Measurements from ENCODE around the gene AGPAT2. TPM values are rescaled to one million over a fixed set of nuclear protein-coding genes. Genes with fewer than 3 reads are reported as not detected.

The AGPAT2 gene
- total RNA-seq, 2 experiments from 2014 or later = 17.2 to 18.8 TPM

DNA sequence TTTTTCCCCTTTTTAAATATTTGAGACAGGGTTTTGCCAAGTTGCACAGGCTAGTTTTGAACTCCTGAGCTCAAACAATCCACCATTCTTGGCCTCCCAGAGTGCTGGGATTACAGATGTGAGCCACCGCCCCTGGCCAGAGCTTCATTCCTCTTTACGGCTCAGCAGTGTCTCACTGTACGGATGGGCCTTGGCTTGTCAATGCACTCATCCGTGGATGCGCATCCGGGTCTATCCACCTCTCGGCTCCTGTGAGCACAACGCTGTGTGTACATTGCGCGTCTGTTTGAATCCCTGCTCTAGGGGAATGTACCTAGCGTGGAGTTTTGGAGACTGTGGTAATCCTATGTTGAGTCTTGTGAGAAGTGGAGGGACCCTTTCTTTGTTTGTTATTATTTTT lies 35.4 kb downstream of the AGPAT2 start:
- peaks cover under 1% of the 10 kb centered on the region for H3K4me1 Mint-ChIP-seq
- H3K36me3 Mint-ChIP-seq (ENCODE audit: low read depth) = no peaks in the 10 kb centered on the region
- ChIA-PET CTCF (no interaction called here), POLR2A (no interaction called here)
- H3K27me3 Mint-ChIP-seq = peaks cover 26% of the 10 kb centered on the region
- no peaks in the 10 kb centered on the region for H3K9me3 Mint-ChIP-seq
- H3K4me3 Mint-ChIP-seq = no peak overlapping the region
- no peak overlapping the region for H3K27ac Mint-ChIP-seq
- DNase-seq = no peak

DNA sequence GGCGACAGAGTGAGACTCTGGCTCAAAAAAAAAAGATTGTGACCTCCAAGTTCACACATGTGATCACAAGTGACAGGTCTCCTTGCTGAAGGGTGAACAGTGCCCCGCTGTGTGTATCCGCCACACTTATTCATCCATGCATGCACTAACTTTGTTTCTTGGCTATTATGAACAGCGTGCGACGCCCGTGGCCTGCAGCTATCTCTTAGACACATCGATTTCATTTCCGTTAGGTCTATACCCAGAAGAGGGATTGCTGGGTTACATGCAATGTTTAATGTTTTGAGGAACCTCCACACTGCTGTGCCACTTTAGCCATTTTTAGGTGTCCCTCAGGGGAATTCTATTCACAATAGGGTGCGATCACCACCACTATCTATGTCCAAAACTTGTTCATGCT lies 36.6 kb downstream of the AGPAT2 start:
- no peak overlapping the region for H3K4me3 Mint-ChIP-seq
- no peaks in the 10 kb centered on the region for H3K9me3 Mint-ChIP-seq
- ChIA-PET CTCF (no interaction called here), POLR2A (no interaction called here)
- H3K27me3 Mint-ChIP-seq = peaks cover 18% of the 10 kb centered on the region
- DNase-seq = no peak
- no peaks in the 10 kb centered on the region for H3K36me3 Mint-ChIP-seq (ENCODE audit: low read depth)
- H3K27ac Mint-ChIP-seq = no peak overlapping the region
- H3K4me1 Mint-ChIP-seq = no peaks in the 10 kb centered on the region

DNA sequence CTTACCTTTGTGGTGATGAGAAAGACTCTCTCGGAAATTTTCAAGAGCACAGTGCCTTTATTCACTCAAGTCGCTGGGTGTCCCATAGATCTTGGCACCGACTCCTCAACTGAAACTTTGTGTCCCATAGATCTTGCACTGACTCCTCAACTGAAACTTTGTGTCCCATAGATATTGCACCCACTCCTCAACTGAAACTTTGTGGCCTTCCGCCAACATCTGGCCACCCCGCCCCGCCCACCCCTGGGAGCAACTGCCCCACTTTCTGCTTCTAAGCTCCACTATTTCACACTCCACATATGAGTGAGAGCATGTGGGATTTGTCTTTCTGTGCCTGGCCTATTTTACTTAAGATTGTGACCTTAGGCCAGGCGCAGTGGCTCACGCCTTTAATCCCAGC lies 37.2 kb downstream of the AGPAT2 start:
- H3K4me3 Mint-ChIP-seq = no peak overlapping the region
- no peaks in the 10 kb centered on the region for H3K4me1 Mint-ChIP-seq
- DNase-seq = no peak
- no peaks in the 10 kb centered on the region for H3K9me3 Mint-ChIP-seq
- peaks cover 19% of the 10 kb centered on the region for H3K27me3 Mint-ChIP-seq
- H3K27ac Mint-ChIP-seq = no peak overlapping the region
- ChIA-PET CTCF (no interaction called here), POLR2A (no interaction called here)
- no peaks in the 10 kb centered on the region for H3K36me3 Mint-ChIP-seq (ENCODE audit: low read depth)

DNA sequence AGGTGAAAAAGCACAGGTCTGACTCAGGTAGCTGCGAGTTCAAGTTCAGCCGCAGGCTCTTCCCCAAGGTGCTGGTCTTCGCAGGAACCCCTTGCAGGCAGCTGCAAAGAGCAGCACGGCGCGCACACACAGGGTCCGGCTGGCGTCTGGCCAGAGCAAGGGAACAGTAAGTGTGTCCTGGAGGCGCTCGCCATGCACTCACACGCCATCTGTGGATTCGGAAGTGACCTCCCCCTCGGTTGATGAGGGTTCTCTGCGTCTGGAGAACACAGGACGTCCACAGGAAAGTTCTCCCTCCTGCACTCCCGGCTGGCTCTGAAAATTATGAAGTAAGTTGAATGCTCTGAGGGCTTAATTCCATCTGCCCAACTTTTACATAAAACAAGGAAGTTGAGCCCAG lies 38.5 kb downstream of the AGPAT2 start:
- H3K27ac Mint-ChIP-seq = no peak overlapping the region
- DNase-seq = no peak
- H3K4me1 Mint-ChIP-seq = no peaks in the 10 kb centered on the region
- no peaks in the 10 kb centered on the region for H3K9me3 Mint-ChIP-seq
- H3K36me3 Mint-ChIP-seq (ENCODE audit: low read depth) = no peaks in the 10 kb centered on the region
- CTCF ChIA-PET = no interaction called here
- no peak overlapping the region for H3K4me3 Mint-ChIP-seq
- peaks cover 22% of the 10 kb centered on the region for H3K27me3 Mint-ChIP-seq
- POLR2A ChIA-PET = interaction anchor here (0.6 kb wide), 1 partner anchor 159 kb away, joined by 3 read pairs; no protein-coding TSS in a partner anchor

DNA sequence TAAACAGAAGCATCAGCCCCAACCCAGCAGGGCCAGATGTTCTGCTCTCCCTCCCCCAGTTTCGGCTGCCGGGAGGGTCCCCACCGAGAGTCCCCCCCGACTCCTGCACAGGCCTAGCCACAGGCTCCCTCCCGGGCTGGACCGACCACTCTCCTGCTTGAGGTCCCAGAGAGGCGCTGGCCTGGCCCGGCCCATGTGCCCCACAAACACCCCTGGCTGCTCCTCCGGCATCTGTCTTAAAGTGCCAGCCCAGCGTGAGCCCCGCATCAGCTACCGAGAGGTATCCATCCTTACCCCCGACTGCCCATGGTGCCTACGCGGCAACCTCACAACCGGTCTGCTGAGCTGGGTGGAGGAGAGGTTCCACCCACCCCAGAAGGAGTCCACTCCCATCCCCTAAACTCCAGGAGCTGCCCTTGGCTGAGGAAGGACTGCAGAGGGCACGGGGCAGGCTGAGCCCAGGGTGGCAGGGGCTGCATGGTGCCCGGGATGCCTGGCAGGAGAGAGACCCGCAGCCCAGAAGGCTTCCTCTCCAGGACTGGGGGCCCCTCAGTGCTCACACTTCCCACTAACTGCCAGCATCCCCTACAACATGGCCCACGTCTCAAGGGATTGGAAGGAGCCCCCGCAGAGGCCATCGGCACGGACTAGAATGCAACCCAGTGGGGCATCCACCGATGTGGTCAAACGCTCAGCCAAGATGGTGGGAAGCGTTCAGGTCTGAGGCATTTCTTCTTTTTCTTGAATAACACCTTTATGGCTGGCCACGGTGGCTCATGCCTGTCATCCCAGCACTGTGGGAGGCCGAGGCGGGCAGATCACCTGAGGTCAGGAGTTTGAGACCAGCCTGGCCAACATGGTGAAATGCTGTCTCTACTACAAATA lies 40.2 kb downstream of the AGPAT2 start:
- POLR2A ChIA-PET = no interaction called here

DNA sequence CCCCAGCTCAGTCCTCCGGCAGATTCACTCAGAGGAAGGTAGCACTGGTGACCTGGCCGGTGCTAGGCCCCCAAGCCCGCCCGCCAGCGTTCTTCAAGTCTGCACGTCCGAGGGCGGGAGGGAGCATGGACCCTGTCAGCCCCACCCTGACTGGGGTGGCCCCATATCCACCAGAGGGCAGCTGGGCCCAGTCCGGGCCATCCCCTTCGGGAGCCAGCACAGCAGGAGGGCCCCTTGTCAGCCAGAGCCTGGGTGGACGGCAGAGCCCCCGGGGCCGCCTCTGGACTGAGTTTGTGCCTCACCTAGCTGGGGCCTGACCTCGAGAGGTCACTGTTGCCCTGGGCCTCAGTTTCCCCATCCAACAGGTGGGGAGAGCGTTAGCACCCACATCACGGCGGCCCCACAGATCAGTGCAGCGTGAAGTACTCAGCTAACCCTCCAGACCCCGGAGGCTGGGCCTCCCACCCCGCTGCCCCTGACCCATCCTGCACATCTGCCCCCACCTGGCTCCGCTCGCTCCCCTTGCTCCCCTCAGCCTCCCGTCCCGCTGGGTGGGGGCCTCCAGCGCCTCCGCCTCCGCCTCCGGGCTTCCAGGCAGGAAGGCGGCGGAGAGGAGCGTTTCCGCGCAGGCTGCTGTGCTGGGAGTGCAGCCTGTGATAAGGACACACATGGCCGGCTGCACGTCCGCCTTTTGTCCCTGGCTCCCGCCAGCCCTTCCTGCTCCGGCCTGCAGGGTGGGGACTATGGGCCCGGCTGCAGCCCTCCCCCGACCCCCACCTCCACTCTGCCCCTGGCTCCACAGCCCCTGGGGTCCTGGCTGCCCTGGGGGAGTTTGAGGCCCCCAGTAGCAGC lies 41.1 kb downstream of the AGPAT2 start:
- no peak overlapping the region for H3K27ac Mint-ChIP-seq
- ChIA-PET CTCF (interaction anchor here (2.2 kb wide), 1 partner anchor 162 kb away, joined by 9 read pairs; no protein-coding TSS in a partner anchor), POLR2A (no interaction called here)
- peaks cover 2% of the 10 kb centered on the region for H3K4me1 Mint-ChIP-seq
- no peaks in the 10 kb centered on the region for H3K9me3 Mint-ChIP-seq
- H3K4me3 Mint-ChIP-seq = no peak overlapping the region
- no peak for DNase-seq
- H3K27me3 Mint-ChIP-seq = peaks cover 35% of the 10 kb centered on the region
- no peaks in the 10 kb centered on the region for H3K36me3 Mint-ChIP-seq (ENCODE audit: low read depth)

More for the DNA sequence above, 40.2 kb downstream of the AGPAT2 start:
- Mint-ChIP-seq H3K27me3 (peaks cover 35% of the 10 kb centered on the region), H3K4me1 (peaks cover 2% of the 10 kb centered on the region), H3K9me3 (no peaks in the 10 kb centered on the region), H3K27ac (no peak overlapping the region), H3K4me3 (no peak overlapping the region), H3K36me3 (ENCODE audit: low read depth) (no peaks in the 10 kb centered on the region)
- CTCF ChIA-PET = interaction anchor here (2.2 kb wide), 1 partner anchor 163 kb away, joined by 9 read pairs; no protein-coding TSS in a partner anchor
- DNase-seq = no peak

DNA sequence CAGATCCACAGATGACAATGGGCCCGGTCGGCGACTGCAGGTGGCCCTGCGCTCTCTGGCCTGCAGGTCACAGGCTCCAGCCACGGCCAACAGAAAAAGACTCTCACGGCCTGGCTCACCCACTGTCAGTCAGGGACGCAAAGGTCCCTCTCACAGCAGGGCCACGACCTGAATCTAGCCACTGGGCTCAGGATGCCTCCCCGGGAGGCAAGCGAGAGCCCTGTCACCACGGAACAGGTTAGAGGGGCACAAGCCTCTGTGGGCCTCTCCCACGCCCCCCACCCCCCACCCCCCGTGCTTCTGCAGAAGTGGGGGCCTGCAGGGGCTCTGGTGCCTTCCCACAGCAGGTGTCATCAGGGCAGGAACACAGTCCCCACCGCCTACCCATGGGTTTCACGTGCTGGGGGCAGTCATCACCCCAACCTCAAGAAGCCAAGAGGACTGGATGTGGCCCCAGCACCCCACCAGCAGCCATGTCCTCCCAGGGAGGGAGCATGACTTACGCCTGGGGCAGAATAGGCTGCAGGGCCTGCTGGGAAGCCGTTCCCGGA lies 41.8 kb downstream of the AGPAT2 start:
- ChIA-PET CTCF (interaction anchor here (1.7 kb wide), 1 partner anchor 282 kb away, joined by 4 read pairs; the partner anchor contains the start of gene DNLZ), POLR2A (no interaction called here)
- no peaks in the 10 kb centered on the region for H3K9me3 Mint-ChIP-seq
- no peaks in the 10 kb centered on the region for H3K36me3 Mint-ChIP-seq (ENCODE audit: low read depth)
- peaks cover 33% of the 10 kb centered on the region for H3K27me3 Mint-ChIP-seq
- no peak for DNase-seq
- no peak overlapping the region for H3K4me3 Mint-ChIP-seq
- peaks cover 2% of the 10 kb centered on the region for H3K4me1 Mint-ChIP-seq
- H3K27ac Mint-ChIP-seq = no peak overlapping the region

DNA sequence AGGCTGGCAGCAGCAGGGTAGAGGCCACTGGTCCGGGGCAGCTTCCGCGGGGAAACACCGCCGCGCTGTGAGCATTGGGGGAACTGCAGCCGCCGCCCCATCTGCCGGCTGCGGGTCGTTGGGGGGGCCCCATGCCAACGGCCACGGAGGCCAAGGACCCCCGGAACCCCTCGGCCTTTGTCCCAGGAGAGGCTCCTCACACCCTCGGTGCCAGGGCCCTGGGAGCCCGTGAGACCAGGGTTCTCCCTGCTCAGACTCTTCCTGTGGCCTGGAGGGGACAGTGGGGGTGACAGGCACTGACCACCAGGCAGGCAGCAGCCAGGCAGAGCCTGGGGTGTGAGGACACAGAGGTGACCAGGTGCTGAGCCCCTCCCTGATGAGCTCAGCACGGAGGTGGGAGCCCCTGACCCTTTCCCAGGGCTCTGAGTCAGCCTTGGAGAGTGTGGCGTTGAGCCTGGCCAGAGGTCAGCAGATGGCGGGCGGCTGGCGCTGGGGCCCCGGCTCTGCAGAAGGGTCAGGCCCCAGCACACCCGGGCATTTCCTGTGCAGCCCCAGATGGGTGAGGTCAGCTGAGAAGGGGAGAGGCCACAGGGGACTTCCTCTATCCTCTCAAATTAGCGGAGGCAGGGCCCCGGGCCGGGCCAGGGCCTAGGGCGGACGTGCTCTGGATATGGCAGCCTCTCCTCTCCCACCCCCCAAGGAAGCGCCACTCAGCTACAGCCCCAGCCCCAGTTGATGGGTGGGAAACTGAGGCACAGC lies 42.5 kb downstream of the AGPAT2 start:
- no peaks in the 10 kb centered on the region for H3K9me3 Mint-ChIP-seq
- ChIA-PET POLR2A (interaction anchor here (1.5 kb wide), 1 partner anchor 161 kb away, joined by 3 read pairs; no protein-coding TSS in a partner anchor), CTCF (interaction anchor here (1.5 to 1.7 kb wide), 2 partner anchors 18 to 282 kb away, joined by 4 read pairs; partner anchors contain the start of gene DNLZ)
- DNase-seq = peak; percentile 79
- H3K36me3 Mint-ChIP-seq (ENCODE audit: low read depth) = no peaks in the 10 kb centered on the region
- no peak overlapping the region for H3K4me3 Mint-ChIP-seq
- H3K4me1 Mint-ChIP-seq = peaks cover 2% of the 10 kb centered on the region
- H3K27me3 Mint-ChIP-seq = peaks cover 31% of the 10 kb centered on the region
- H3K27ac Mint-ChIP-seq = no peak overlapping the region

DNA sequence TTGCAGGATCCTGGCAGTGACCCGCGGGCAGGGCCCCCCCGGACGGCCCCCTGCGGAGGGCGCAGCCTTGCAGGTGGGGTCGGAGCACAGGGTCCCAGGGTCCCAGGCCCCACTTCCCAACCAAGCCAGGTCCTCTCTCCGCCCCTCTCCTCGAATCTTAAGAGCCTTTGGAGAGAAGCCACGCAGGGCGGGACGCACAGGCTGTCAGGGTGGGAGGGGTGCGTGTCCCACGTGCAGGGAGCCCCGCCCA lies 43.0 kb downstream of the AGPAT2 start:
- H3K4me1 Mint-ChIP-seq = peaks cover 2% of the 10 kb centered on the region
- no peak overlapping the region for H3K4me3 Mint-ChIP-seq
- no peaks in the 10 kb centered on the region for H3K9me3 Mint-ChIP-seq
- peaks cover 30% of the 10 kb centered on the region for H3K27me3 Mint-ChIP-seq
- no peak for DNase-seq
- ChIA-PET POLR2A (interaction anchor here (1.5 kb wide), 1 partner anchor 160 kb away, joined by 3 read pairs; no protein-coding TSS in a partner anchor), CTCF (interaction anchor here (1.5 to 1.7 kb wide), 2 partner anchors 18 to 281 kb away, joined by 4 read pairs; partner anchors contain the start of gene DNLZ)
- H3K36me3 Mint-ChIP-seq (ENCODE audit: low read depth) = no peaks in the 10 kb centered on the region
- no peak overlapping the region for H3K27ac Mint-ChIP-seq

DNA sequence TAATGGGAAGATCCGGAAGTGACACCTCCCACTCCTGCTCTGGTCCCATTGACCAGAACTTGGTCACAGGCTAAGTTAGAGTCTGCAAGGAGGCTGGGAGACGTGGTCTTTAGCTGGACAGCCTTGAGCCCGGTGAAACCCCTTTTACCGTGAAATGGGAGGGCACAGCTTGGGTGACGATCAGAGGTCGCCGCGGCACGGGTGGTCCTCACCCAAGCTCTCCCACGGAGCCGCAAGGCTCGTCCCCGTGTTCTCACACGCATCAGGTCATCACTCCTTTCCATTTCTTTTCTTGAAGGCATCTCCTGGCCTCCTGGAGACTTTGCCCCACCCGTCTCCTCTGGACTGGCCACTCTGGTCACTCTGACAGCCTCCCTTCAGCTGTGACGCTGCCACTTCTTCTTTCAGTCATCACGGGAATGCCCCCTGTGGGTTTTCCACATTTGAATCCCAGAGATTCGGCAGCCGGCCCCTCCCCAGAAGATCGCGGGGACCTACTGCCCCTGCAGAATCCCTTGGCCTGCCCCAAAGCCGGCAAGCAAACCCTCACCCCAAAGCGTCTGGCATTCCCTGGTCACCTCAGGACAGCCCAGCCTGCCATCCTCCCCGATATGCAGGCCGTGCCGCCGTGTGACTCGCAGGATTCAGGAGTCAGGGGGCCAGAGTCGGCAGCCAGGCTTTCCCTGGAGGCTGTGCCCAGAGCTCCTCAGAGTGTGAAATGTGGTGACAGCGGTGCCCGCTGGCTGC lies 43.5 kb downstream of the AGPAT2 start:
- DNase-seq = no peak
- Mint-ChIP-seq H3K36me3 (ENCODE audit: low read depth) (no peaks in the 10 kb centered on the region), H3K27me3 (peaks cover 26% of the 10 kb centered on the region), H3K4me1 (peaks cover 2% of the 10 kb centered on the region), H3K27ac (no peak overlapping the region), H3K9me3 (no peaks in the 10 kb centered on the region), H3K4me3 (no peak overlapping the region)
- POLR2A ChIA-PET = interaction anchor here (1.5 kb wide), 1 partner anchor 160 kb away, joined by 3 read pairs; no protein-coding TSS in a partner anchor
- CTCF ChIA-PET = interaction anchor here (1.1 to 1.7 kb wide), 3 partner anchors 17 to 281 kb away, joined by 4 read pairs; partner anchors contain the start of gene DNLZ

DNA sequence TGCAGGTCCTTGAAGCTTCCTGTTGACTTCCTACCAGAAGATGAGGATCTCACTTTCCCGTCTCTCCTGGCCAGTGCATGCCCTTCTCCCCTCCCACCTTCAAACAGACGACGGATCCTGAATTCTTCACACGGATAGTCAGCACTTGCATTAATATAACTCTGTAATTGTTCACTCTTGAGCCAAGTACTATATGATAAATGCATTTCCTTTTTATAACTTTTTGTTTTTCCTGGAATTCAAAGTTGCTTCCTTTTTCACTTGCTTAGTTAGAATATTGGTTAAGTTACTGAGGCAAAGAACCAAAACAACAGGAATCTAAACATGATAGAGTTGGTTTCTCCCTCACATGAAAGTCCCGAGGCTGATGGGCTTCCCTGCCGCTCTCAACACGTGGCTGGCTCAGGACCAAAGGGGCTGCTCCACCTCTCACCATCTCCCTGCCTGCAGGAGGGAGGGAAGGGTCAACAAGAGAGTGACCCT lies 44.8 kb downstream of the AGPAT2 start:
- no peak overlapping the region for H3K27ac Mint-ChIP-seq
- H3K4me3 Mint-ChIP-seq = no peak overlapping the region
- H3K9me3 Mint-ChIP-seq = no peaks in the 10 kb centered on the region
- DNase-seq = no peak
- ChIA-PET POLR2A (no interaction called here), CTCF (interaction anchor here (1.1 to 1.4 kb wide), 2 partner anchors 154 to 157 kb away, joined by 4 to 7 read pairs; no protein-coding TSS in a partner anchor)
- H3K27me3 Mint-ChIP-seq = peaks cover 25% of the 10 kb centered on the region
- peaks cover 2% of the 10 kb centered on the region for H3K4me1 Mint-ChIP-seq
- no peaks in the 10 kb centered on the region for H3K36me3 Mint-ChIP-seq (ENCODE audit: low read depth)

Data from activated CD4-positive, alpha-beta memory T cell treated with anti-CD3 and anti-CD28 coated beads, Interleukin-2, amount 10 ng/mL, durations not matched to agents 7 days and 5 days (primary cell).